ENCODE data around the gene MTMR4. TPM values are rescaled to one million over a fixed set of nuclear protein-coding genes. Genes with fewer than 3 reads are reported as not detected.

MTMR4 gene
- total RNA-seq = 59.4 and 81.8 TPM in 2 replicates

DNA sequence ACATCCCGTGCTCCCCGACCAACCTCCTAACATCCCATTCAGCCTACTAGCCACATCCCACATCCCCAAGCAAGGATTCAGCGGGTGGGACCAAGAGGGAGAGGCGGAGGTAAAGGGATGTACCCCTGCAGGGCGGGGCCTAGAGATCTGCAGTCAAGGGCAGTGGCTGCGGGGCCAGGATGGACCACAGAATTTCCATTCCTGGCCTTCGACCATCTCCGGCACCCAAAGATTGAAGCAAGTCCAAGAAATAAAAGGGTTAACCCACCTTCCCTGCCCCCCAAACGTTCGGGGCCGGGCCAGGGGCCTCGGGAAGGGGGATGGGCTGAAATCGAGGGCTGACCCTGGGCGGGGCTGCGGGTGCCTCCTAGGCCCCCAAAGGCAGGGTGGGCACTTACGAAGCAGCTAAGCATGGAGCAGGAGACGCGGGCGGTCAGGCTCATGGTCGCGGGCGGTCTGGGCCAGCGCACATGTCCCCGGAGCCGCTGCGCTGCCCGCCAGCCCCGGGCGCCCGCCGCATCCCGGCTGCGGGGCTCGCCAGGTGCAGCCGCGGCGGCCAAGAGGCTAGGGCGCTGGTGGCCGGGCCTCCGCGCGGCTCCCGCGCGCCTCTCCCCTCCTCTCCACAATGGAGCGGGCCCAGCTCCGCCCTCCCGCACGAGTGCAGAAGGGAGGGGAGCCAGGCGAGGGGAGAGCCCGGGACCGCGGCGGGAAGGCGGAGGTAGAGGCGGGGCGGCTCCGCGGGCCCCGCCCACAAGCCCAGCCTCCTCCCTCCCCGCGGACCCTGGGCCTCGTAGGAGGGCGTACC is at the start of gene MTMR4:
Gene MTMR4, minus strand, starts transcription at position 674 of the 805 bp plus-strand sequence. Its CDS starts 231 bp downstream, at position 443.

GRCh38 chr17:58487589-58488427 is 26.6 kb downstream of the MTMR4 start, which contains the start of gene HSF5:
TSS of gene HSF5 (minus strand) at chr17:58488408. CDS start at chr17:58488274, 134 bp downstream.

Other genes with a start within 250 kb of the MTMR4 start
- not detected in 2 replicates for gene MPO, start 233.7 kb downstream of the MTMR4 start, total RNA-seq
- under 0.01 TPM in 1 of 2 replicates, not detected in the other for gene TSPOAP1, start 185.8 kb downstream of the MTMR4 start, total RNA-seq
- gene SUPT4H1, start 162.4 kb downstream of the MTMR4 start, total RNA-seq = 39.8 and 45.8 TPM in 2 replicates
- not detected in 2 replicates for gene RNF43, start 97.1 kb downstream of the MTMR4 start, total RNA-seq
- gene HSF5, start 26.2 kb downstream of the MTMR4 start, total RNA-seq = under 0.01 TPM in 1 of 2 replicates, not detected in the other
- gene TEX14, start 177.4 kb upstream of the MTMR4 start, total RNA-seq = not detected in 2 replicates
- gene RAD51C, start 178.0 kb upstream of the MTMR4 start, total RNA-seq = 13.8 and 23.8 TPM in 2 replicates
- gene PPM1E, start 241.2 kb upstream of the MTMR4 start, total RNA-seq = under 0.01 and 0.22 TPM in 2 replicates

Measured in placental pericyte (primary cell).